Mononuclear cell (primary cell): Measurements from ENCODE around the gene NLRC3. TPM values are rescaled to one million over a fixed set of nuclear protein-coding genes. Genes with fewer than 3 reads are reported as not detected.

Experiments used
- H3K27me3 ChIP-seq: 2 replicates; pipeline ENCODE4 v1.6.0; 2011; ENCODE audit warnings: low read length, control low read depth; ENCODE audit not compliant: insufficient read depth
- H3K4me1 ChIP-seq: 2 replicates; pipeline ENCODE4 v1.5.1; 2011; ENCODE audit warnings: mild to moderate bottlenecking, low read length, control low read depth; ENCODE audit not compliant: insufficient read depth
- H3K4me3 ChIP-seq: 2 replicates; pipeline ENCODE4 v1.5.1; 2011; ENCODE audit warnings: mild to moderate bottlenecking, low read length, moderate library complexity
- H3K9me3 ChIP-seq: 2 replicates; pipeline ENCODE4 v1.5.1; 2011; ENCODE audit warnings: low read depth, mild to moderate bottlenecking, control low read depth, low read length
- total RNA-seq: library from RNA; depleted of rRNA; stranded (reverse); fragments of >200 nt; gene quantifications from one replicate; pipeline ENCODE4 v1.2.3, GENCODE V29; 2012

Gene NLRC3
- total RNA-seq, 1 donor, result 25.1 TPM

DNA sequence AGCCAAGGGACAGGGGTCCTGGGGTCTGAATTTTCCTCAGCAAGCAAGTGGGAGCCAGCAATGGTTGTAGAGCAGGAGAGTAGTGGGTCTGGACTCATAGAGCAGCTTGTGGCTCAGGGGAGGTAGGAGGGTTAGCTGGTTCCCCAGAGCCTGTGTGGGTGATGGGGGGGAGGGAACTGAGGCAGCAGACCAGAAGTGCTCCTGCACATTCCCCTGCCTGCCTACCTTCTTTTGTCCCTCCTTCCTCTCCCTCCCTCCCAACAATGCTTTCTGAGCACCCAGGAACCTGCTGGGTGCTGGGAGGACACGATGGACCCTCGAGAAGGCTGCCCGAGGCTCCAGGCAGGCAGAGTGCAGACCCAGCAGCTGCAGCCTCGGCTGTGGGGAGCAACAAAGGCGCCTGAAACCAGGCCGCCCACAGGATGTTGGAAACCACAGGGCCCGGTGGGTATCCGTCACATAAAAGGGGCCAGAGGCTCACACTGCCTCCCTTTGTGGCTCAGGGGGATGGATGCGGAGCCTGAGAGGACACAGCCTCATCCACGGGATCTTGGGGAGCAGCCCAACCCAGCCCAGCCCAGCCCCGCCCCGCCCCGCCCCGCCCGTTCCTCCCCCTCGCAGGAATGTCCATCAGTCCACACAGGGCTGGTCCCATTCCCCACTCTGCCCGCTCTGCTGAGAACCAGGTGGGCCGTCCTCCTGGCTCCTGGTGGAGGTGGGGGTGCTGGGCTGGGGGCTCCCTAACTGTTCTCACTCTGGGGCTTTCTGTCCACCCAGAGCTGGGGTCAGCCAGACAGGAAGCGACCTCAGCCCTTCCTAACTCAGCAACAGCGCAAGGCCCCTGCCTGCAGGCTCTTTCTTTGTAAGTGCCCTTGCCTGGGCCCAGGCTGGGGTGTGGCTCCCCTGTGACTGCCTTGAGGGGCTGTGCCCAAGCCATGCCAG, 1.7 kb upstream of the NLRC3 start:
- Histone ChIP-seq H3K4me3 (no peak overlapping the region), H3K27me3 (no peaks in the 10 kb centered on the region), H3K4me1 (peaks cover 56% of the 10 kb centered on the region)

DNA sequence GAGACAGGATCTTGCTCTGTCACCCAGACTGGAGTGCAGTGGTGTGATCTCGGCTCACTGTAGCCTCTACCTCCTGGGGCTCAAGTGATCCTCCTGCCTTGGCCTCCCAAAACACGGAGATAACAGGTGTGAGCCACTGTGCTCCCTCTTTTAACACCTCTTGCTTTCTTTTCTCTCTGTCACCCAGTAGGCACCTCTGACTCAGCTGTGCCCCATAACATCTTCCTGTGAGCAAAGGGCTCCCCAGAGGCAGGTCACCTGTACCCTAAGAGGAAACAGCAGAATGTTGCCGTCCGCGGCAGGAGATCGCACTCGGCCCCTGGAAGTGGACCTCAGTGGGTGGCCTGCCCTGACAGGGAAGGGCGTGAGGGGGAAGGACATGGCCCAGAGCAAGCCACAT, 918 bp upstream of the NLRC3 start:
- H3K9me3 ChIP-seq, result no peaks in the 10 kb centered on the region
- H3K4me3 ChIP-seq, result no peak overlapping the region
- H3K4me1 ChIP-seq, result peaks cover 59% of the 10 kb centered on the region
- no peaks in the 10 kb centered on the region for H3K27me3 ChIP-seq

More for the DNA sequence above, 1.7 kb upstream of the NLRC3 start:
- no peaks in the 10 kb centered on the region for H3K9me3 ChIP-seq

DNA sequence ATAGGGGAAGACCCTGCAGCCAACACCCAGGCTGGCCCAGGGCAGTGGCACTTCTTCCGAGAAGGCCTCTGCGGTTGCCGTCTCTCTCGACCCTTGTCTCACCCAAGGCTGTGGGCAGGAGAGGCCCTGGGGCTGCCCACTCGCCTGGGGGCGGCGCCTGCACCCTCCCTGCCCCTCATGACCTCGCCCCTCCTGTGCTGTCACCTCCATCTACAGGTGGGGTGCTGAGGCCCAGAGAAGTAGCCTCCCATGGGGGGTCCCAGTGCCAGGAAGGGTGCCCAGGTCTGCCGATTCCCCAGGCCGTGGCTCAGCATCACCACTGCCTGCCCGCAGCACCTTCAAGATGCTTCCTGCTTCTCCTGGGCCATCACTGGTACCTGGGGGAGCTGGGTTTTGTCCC, 992 bp downstream of the NLRC3 start:
- Histone ChIP-seq H3K4me3 (peak overlapping the region; percentile 53), H3K9me3 (no peaks in the 10 kb centered on the region), H3K4me1 (peaks cover 61% of the 10 kb centered on the region), H3K27me3 (no peaks in the 10 kb centered on the region)

DNA sequence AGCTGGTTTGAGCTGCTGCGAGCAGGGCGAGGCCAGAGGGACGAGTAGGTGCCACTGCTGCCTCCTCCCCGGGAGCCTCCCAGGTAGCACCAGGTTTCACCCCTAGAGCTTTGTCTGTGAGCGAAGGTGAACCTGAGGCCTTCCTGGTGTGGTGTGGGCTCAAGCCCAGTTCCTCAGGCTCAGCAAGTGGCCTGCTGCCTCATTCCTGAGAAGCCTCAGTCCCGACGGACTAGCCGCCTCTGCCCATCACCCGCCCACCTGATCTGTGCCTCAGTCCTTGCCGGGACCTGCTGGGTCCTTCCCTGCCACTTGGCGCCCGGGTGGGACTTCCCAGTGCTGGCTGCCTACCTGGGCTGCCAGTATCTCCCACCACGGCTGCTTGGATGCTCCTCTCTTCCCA, 1.7 kb downstream of the NLRC3 start:
- H3K4me1 ChIP-seq, result peaks cover 59% of the 10 kb centered on the region
- H3K9me3 ChIP-seq, result peaks cover 6% of the 10 kb centered on the region
- H3K4me3 ChIP-seq, result peak overlapping the region; percentile 53
- no peaks in the 10 kb centered on the region for H3K27me3 ChIP-seq

DNA sequence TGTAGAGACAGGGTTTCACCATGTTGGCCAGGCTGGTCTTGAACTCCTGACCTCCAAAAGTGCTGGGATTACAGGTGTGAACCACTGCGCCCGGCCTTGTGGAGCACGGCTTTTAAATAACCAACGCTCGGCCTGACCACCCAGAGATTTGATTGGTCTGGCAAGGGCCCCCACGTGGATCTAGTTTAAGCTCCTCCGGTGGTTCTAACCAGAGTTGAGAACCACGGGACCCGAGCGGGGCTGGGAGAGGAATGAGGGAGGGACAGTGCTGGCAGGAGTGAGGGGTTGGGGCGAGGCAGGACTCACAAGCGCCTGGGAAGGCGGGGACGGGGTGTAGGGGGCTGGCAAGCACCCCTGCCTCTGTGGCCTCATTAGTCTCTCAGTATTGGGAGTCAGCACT, 3.0 kb downstream of the NLRC3 start:
- peaks cover 46% of the 10 kb centered on the region for H3K4me1 ChIP-seq
- peaks cover 8% of the 10 kb centered on the region for H3K9me3 ChIP-seq
- no peaks in the 10 kb centered on the region for H3K27me3 ChIP-seq
- no peak overlapping the region for H3K4me3 ChIP-seq

DNA sequence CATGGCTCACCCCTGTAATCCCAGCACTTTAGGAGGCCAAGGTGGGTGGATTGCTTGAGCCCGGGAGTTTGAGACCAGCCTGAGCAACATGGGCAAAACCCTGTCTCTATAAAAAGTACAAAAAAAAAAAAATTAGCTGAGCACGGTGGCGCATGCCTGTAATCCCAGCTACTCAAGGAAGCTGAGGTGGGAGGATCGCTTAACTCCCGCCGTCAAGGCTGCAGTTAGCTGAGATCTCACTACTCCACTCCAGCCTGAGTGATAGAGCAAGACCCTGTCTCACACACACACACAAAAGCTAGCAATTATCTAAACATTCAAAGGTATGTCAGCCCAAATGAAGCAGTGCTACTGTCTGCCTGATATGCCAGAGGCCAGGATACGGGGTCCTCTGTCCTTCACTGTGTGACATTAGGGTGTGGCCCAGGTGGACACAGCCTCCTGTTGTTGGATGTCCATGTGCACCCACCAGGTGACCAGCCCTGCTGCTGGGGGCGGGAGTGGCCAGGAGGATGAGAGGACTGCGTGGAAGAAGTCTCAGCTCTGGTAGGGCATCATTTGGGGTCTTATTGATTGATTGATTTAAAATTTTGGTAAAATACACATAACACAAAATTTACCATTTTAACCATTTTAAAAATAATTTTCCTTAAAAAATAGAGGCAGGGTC, 3.9 kb downstream of the NLRC3 start:
- H3K4me3 ChIP-seq, result no peak overlapping the region
- H3K9me3 ChIP-seq, result peaks cover 8% of the 10 kb centered on the region
- H3K4me1 ChIP-seq, result peaks cover 38% of the 10 kb centered on the region
- H3K27me3 ChIP-seq, result no peaks in the 10 kb centered on the region

DNA sequence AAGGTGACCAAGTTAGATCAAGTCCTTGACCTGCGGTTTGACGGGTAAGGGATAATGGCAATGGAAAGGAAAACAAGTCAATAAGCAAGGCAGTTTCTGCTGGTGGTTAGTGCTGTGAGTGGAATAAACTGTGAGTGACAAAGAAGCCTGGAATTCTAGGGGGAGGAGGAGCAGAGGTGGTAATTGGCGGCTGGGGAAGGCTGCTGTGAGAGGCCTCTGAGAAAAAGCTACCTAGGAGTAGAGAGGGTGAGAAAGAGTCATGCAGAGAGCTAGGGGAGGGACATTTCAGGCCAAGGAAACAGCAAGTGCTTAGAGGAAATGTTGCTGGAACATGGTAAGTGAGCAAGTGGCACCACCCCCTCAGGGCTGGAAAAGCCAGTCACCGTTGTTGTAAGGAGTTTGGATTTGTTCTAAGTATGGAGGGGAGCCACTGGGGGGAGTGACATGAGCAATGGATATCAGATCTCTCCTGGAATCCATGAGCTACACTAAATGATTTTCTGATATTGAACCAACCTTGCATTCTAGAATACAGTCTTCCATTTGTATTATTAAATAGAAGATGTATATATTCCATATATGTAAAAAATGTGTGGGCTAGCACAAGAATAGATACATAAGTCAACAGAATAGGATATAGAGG, 6.7 kb downstream of the NLRC3 start:
- Histone ChIP-seq H3K9me3 (peaks cover 8% of the 10 kb centered on the region), H3K4me3 (no peak overlapping the region), H3K27me3 (no peaks in the 10 kb centered on the region), H3K4me1 (peaks cover 11% of the 10 kb centered on the region)

DNA sequence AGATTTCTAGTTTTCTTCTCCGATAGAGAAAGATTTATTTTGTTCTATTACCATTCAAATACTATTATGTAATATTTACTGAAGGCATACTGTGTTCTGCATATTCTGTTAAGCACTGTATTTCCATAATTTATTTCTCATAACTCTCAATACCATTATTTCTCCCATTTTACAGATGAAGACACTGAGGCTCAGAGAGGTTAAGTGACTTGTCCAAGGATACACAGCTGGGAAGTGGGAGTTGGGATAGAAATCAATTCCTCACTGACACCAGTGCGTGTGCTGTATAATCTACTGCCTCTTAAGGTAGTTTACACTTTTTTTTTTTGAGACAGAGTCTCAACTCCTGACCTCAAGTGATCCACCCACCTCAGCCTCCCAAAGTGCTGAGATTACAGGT, 7.4 kb downstream of the NLRC3 start:
- peaks cover 8% of the 10 kb centered on the region for H3K9me3 ChIP-seq
- no peak overlapping the region for H3K4me3 ChIP-seq
- H3K4me1 ChIP-seq, result peaks cover 5% of the 10 kb centered on the region
- H3K27me3 ChIP-seq, result no peaks in the 10 kb centered on the region

DNA sequence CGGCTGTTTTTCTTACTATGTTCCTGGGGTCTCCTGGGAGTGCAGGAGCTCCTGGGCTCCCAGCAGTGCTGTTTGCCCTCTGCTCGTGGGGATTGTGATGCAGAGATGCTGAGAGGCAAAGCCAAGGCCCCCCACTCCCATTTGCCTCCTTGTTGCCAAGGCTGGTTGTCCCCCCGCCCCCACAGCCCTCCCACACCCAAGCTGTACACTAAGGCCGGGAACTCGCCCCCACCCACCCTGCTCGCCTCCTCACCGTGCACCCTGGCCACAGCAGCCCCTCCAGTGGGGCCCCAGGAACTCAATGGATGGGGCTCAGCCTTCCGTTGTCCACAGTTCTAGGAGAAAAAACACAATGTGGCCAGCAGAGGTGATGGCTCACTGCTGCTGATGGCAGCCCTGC, 10.2 kb downstream of the NLRC3 start:
- Histone ChIP-seq H3K9me3 (peaks cover 8% of the 10 kb centered on the region), H3K4me3 (no peak overlapping the region), H3K4me1 (no peaks in the 10 kb centered on the region), H3K27me3 (no peaks in the 10 kb centered on the region)

DNA sequence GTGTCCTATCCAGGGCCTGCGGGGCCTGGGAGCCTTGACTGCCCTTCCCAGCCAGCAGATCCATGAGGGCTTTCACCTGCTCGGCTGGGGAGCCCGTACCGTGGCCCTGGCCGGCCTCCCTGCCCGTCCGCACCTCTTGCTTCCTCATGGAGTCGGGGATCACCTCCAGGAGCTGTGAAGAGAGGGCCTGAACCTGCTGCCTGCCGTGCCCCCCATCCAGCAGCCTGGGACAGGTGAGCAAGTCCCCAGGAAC, 12.4 kb downstream of the NLRC3 start:
- Histone ChIP-seq H3K9me3 (no peaks in the 10 kb centered on the region), H3K27me3 (no peaks in the 10 kb centered on the region), H3K4me1 (no peaks in the 10 kb centered on the region), H3K4me3 (no peak overlapping the region)

DNA sequence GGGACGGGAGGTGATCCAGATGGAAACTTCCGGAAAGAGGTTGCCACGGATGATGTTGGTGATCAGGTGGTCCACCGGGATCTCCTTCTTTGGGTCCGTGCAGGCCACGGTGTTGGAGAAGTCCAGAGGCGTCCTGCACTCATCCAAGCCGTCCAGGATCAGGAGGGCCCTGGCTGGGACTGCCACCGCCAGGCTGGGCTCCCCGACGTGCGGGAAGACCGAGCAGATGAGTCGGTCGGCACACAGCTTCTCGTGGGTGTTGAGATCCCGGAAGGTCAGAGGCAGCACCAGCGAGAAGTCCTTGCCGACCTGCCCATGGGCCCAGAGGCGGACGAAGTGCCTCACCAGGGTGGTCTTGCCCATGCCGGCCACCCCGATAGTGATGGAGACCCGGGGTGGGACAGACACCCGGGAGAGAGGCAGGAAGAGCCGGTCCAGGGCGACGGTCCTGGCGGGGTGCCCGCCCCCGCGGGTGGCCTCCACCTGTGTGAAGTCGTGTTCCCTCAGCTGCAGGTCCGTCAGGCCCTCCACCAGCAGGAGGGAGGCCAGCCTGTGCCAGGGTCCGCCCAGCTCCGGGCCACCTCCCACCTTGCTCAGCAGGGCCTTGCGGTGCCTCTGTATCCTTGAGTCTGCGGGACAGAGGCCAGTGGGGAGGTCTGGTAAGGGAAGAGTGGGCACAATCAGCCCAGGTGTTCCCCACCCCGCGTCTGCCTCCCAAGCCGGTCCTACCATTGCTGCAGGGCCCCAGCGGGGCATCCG, 12.9 kb downstream of the NLRC3 start:
- Histone ChIP-seq H3K4me1 (no peaks in the 10 kb centered on the region), H3K9me3 (no peaks in the 10 kb centered on the region), H3K27me3 (no peaks in the 10 kb centered on the region), H3K4me3 (no peak overlapping the region)

DNA sequence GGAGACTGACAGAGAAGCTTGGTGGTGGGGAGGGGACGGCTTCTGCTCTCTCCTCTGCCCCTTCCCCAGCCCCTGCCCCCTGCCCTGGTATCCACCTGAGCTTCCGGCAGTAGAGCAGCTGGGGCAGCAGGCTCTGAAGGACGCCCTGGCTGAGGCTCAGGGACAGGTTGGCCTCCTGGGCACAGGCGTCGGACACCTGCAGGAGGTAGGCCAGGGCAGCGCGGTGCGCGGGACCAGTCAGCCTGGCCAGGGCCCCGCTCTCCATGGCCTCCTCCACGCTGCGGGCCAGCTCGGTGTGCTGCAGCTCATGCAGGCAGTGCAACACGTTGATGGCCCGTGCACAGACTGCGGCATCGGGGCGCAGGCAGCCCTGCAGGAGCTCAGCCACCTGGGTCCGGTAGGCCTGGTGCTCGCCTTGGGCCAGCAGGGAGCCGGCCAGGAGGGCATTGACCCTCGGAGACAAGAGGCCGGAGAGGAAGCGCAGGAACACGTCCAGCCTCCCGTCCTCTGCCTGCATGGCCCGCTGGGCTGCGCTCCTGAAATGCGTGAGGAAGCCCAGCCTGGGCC, 14.2 kb downstream of the NLRC3 start:
- no peak overlapping the region for H3K4me3 ChIP-seq
- H3K27me3 ChIP-seq, result no peaks in the 10 kb centered on the region
- H3K9me3 ChIP-seq, result no peaks in the 10 kb centered on the region
- no peaks in the 10 kb centered on the region for H3K4me1 ChIP-seq

DNA sequence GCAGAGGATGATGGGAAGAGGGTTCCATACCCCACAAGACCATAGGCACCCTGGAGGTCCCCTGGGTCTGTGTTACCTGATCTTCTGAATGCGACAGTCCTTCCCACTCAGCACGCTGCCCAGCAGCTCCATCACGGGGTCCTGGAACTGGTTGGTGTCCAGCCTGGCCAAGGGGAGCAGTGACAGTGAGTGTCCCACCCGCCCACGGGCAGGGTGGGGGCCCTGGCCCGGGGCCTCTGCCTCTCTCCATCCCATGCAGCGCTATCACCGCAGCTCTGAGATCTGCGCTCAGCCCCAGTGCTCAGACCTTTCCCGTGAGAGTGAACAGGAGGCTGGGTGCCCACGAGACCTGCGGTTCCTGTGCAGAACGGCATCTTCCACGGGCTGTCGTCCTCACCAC, 15.6 kb downstream of the NLRC3 start:
- no peaks in the 10 kb centered on the region for H3K27me3 ChIP-seq
- no peaks in the 10 kb centered on the region for H3K4me1 ChIP-seq
- no peak overlapping the region for H3K4me3 ChIP-seq
- H3K9me3 ChIP-seq, result no peaks in the 10 kb centered on the region

DNA sequence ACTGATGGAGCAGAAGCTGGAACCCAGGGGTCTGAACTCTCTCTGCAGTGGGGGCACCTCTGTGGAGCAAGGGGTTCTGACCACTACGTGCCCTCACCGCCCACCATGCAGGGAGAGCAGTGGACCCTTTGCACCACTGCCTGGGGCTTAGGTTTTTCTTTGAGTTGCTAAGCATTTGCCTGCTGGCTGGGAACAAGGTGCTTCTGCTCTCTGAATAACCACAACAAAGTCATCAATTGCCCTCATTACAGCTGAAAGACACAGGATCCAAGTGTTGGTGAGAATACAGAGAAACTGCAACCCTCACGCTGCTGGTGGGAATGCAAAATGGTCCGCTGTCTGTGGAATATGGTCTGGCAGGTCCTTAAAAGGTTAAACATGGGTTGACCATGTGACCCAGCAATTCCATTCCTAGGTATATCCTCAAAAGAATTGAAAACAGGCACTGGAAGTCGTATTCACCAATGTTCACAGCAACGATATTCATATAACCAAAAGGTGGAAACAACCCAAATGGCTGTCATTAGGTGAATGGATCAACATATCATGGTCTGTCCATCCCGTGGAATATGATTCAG, 22.8 kb downstream of the NLRC3 start:
- H3K27me3 ChIP-seq, result no peaks in the 10 kb centered on the region
- no peak overlapping the region for H3K4me3 ChIP-seq
- H3K4me1 ChIP-seq, result no peaks in the 10 kb centered on the region
- H3K9me3 ChIP-seq, result no peaks in the 10 kb centered on the region
